HG03139 (cell line): ENCODE results near the gene STARD8.
"Not testable (repeated sequence)": the region's sequence is repeated elsewhere in the genome, so short reads cannot be mapped to it uniquely, and the experiment has no call there.

Experiments used
- ATAC-seq: cut with Tn5 transposase; IDR thresholded peaks from one replicate; pipeline ENCODE4 v1.9.1; 2021; ENCODE audit not compliant: unreplicated experiment

The STARD8 gene

GRCh38 chrX:68714856-68715255 lies 67.4 kb downstream of the STARD8 start:
- no peak for ATAC-seq

GRCh38 chrX:68717196-68717595 lies 69.7 kb downstream of the STARD8 start:
- ATAC-seq: no peak

GRCh38 chrX:68717663-68718442 lies 70.4 kb downstream of the STARD8 start:
- no peak for ATAC-seq

GRCh38 chrX:68718443-68718820 lies 71.0 kb downstream of the STARD8 start:
- no peak for ATAC-seq

GRCh38 chrX:68719181-68719903 lies 71.9 kb downstream of the STARD8 start:
- no peak for ATAC-seq

GRCh38 chrX:68719904-68720614 lies 72.6 kb downstream of the STARD8 start:
- ATAC-seq: no peak

GRCh38 chrX:68720851-68721250 lies 73.4 kb downstream of the STARD8 start:
- ATAC-seq: no peak

GRCh38 chrX:68721546-68721945 lies 74.1 kb downstream of the STARD8 start:
- no peak for ATAC-seq

GRCh38 chrX:68721991-68722860 lies 74.8 kb downstream of the STARD8 start:
- no peak for ATAC-seq

GRCh38 chrX:68723491-68724155 lies 76.2 kb downstream of the STARD8 start:
- no peak for ATAC-seq

GRCh38 chrX:68724531-68725020 lies 77.1 kb downstream of the STARD8 start:
- ATAC-seq: no peak

- no peak for ATAC-seq
These were observed 78.4 kb downstream of the STARD8 start for GRCh38 chrX:68725756-68726365.

- ATAC-seq: no peak
These were observed 78.9 kb downstream of the STARD8 start for GRCh38 chrX:68726366-68726765.

- ATAC-seq: no peak
These were observed 80.2 kb downstream of the STARD8 start for GRCh38 chrX:68727696-68728095.

GRCh38 chrX:68728186-68728585 lies 80.7 kb downstream of the STARD8 start:
- no peak for ATAC-seq

GRCh38 chrX:68731254-68731653 lies 83.8 kb downstream of the STARD8 start:
- ATAC-seq: no peak

GRCh38 chrX:68732906-68733493 lies 85.5 kb downstream of the STARD8 start:
- ATAC-seq: no peak

- no peak for ATAC-seq
These were observed 87.8 kb downstream of the STARD8 start for GRCh38 chrX:68735266-68735665.

- ATAC-seq: not testable (repeated sequence)
These were observed 94.4 kb downstream of the STARD8 start for GRCh38 chrX:68741864-68742263.
